ENCODE results near the gene ELAVL2. TPM values are rescaled to one million over a fixed set of nuclear protein-coding genes. Genes with fewer than 3 reads are reported as not detected.

ELAVL2 gene
- total RNA-seq, 1 donor from 2014 or later, result 11.6 TPM

DNA sequence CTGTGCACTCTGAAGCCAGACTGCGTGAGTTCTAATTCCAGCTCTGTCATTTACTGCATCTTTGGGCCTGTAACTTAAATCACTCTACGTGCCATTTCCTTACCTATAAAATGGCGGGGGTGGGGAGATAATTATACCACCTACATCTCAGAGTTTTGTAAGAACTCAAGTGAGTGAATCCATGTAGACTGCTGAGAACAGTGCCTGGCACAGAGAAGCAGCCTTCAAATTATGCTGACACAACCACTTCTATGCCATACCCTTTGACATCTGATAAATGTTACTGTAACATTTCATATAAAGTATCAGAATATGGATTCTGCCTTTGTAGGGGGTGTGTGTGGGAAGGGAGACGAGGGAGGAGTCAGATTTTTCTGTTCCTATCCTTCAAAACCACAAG, 27.7 kb downstream of the ELAVL2 start:
- TF ChIP-seq, protein P1, sequence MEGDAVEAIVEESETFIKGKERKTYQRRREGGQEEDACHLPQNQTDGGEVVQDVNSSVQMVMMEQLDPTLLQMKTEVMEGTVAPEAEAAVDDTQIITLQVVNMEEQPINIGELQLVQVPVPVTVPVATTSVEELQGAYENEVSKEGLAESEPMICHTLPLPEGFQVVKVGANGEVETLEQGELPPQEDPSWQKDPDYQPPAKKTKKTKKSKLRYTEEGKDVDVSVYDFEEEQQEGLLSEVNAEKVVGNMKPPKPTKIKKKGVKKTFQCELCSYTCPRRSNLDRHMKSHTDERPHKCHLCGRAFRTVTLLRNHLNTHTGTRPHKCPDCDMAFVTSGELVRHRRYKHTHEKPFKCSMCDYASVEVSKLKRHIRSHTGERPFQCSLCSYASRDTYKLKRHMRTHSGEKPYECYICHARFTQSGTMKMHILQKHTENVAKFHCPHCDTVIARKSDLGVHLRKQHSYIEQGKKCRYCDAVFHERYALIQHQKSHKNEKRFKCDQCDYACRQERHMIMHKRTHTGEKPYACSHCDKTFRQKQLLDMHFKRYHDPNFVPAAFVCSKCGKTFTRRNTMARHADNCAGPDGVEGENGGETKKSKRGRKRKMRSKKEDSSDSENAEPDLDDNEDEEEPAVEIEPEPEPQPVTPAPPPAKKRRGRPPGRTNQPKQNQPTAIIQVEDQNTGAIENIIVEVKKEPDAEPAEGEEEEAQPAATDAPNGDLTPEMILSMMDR (conservative IDR thresholded peaks at IDR 0.05), result no peak
- Mint-ChIP-seq H3K36me3 (no peaks in the 10 kb centered on the region), H3K9me3 (no peaks in the 10 kb centered on the region), H3K27me3 (no peaks in the 10 kb centered on the region), H3K27ac (no peak overlapping the region), H3K4me1 (ENCODE audit: unreplicated experiment) (no peaks in the 10 kb centered on the region), H3K4me3 (no peak overlapping the region)
- no peak for DNase-seq (ENCODE audit: extremely low spot score, unreplicated experiment)

DNA sequence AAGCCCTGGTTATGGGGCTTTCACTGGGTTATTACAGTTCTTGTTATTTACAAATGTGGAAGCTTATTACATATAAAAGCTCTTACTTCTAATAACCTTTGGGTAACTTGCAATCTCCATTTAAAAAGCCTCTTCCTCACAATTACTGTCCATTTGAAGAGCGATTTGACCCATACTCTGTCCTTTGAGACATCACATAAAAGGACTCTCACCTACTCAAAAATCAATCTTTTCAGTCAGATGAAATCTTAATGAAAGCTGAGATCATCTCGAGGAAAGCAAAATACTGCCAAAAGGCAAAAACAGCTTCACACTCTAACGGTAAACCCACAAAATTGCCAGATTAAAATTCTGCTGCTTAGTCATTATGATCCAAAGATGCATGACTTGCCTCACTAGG, 29.8 kb downstream of the ELAVL2 start:
- Mint-ChIP-seq H3K27me3 (no peaks in the 10 kb centered on the region), H3K9me3 (no peaks in the 10 kb centered on the region), H3K4me3 (no peak overlapping the region), H3K27ac (no peak overlapping the region), H3K36me3 (no peaks in the 10 kb centered on the region), H3K4me1 (ENCODE audit: unreplicated experiment) (no peaks in the 10 kb centered on the region)
- DNase-seq (ENCODE audit: extremely low spot score, unreplicated experiment), result no peak
- TF ChIP-seq, protein P1 (conservative IDR thresholded peaks at IDR 0.05), result no peak

DNA sequence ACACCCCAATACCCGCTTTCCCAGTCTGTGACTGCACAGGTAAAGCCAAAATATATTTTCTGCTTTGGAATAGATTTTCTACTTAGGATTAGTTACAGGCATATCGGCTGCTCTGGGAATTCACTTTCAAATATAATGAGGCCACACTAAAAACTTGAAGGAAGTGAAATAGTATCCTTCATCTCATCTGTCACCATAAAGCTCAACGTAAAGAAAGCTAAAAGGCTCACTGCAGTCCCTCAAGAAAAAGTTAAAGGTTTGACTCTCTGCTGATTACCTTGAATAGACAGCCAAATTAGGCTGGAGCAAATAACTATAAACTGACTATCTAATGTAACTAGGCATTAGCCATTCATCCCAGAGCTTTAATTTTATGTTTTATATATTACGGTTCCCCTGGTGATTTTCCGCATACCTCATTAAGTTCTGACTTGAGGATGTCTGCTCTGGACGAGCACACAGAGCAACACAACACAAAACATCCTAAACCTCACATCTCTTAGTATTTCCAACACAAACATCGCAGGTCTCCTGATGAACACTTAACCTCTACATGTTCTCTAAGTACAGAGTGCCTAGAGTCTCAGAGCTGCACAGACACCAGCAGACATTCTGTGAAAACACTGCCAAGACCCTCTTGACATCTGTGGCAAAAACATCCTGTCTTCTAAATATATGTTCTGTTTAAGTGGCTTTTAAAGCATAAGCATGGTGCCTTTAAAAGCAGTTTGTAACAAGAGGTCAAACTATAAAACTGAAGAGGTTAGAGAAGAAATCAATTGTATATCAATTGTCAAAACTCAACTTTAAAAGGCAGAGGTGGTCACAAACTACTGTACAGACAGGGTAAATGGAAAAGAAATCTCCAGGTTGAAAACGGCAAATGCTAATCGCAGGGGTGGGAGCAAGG, 35.4 kb downstream of the ELAVL2 start:
- Mint-ChIP-seq H3K4me1 (ENCODE audit: unreplicated experiment) (peaks cover 6% of the 10 kb centered on the region), H3K4me3 (no peak overlapping the region), H3K9me3 (no peaks in the 10 kb centered on the region), H3K27ac (no peak overlapping the region), H3K36me3 (no peaks in the 10 kb centered on the region), H3K27me3 (no peaks in the 10 kb centered on the region)
- DNase-seq (ENCODE audit: extremely low spot score, unreplicated experiment), result no peak
- TF ChIP-seq, protein P1 (conservative IDR thresholded peaks at IDR 0.05), result no peak

DNA sequence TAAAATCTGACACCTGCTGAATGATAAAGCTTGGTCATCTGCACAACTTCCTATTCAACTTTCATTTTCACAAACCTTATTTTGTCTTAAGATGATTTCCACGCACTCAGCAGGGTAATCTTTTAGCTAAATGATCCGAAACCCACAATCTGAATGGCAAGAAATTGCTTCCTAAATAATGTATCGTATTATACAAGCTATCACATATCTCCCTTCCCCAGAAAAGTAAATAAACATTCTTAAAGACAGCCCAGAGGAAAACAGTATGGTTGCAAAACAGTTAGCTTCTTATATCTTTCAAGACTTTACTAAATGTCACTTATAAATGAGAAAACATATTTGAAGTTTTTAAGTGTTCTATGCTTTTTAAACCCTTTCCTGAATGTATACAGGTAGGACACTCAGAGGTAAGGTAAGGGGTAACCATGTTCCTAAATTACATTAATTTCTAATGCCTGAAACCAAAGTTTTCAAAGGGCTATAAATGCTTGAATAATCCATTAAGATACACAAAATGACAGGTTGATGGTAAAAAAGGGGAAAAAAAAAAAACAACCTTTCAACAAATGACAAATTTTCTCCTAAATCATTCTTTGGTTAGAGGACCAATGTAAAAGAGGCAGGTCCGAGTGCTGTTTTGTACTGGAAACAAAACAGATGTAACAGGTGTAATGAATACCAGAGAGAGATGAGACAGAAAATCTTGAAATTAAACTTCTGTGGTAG, 36.3 kb downstream of the ELAVL2 start:
- TF ChIP-seq, protein P1 (conservative IDR thresholded peaks at IDR 0.05), result no peak
- no peaks in the 10 kb centered on the region for H3K27me3 Mint-ChIP-seq
- peaks cover 6% of the 10 kb centered on the region for H3K4me1 Mint-ChIP-seq (ENCODE audit: unreplicated experiment)
- no peak overlapping the region for H3K27ac Mint-ChIP-seq
- H3K4me3 Mint-ChIP-seq, result no peak overlapping the region
- no peaks in the 10 kb centered on the region for H3K36me3 Mint-ChIP-seq
- no peaks in the 10 kb centered on the region for H3K9me3 Mint-ChIP-seq
- no peak for DNase-seq (ENCODE audit: extremely low spot score, unreplicated experiment)

DNA sequence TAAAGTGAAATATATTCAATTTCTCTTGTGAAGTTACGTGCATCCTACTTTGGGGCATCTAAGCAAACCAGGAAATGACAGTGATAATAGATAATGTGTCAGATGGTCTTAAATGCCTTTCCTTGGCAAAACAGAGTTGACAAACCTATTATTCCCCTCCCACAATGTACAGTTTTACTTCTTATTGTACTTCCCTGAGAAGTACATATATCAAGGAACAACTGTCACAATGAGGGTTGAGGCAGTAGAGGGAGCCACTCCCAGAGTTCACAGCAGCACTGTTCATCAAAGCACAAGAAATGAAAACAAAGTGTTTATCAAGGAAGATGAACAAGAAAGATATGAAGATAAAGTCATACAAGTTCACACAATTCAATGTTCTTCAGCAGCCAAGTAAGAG, 41.1 kb downstream of the ELAVL2 start:
- no peak for DNase-seq (ENCODE audit: extremely low spot score, unreplicated experiment)
- TF ChIP-seq, protein P1 (conservative IDR thresholded peaks at IDR 0.05), result no peak
- H3K4me3 Mint-ChIP-seq, result no peak overlapping the region
- H3K36me3 Mint-ChIP-seq, result no peaks in the 10 kb centered on the region
- no peak overlapping the region for H3K27ac Mint-ChIP-seq
- no peaks in the 10 kb centered on the region for H3K4me1 Mint-ChIP-seq (ENCODE audit: unreplicated experiment)
- no peaks in the 10 kb centered on the region for H3K27me3 Mint-ChIP-seq
- no peaks in the 10 kb centered on the region for H3K9me3 Mint-ChIP-seq
